Measurements from ENCODE around the gene ZNF284.

- TF ChIP-seq CREB1 (CRISPR knock-in tag; IDR thresholded peaks at IDR 0.05) (no peak), CTCF (IDR thresholded peaks at IDR 0.05) (no peak), TCF7 (CRISPR knock-in tag; IDR thresholded peaks at IDR 0.05; ENCODE audit: low read depth) (no peak), SP1 (CRISPR knock-in tag; conservative IDR thresholded peaks at IDR 0.05) (no peak), ATF2 (CRISPR knock-in tag; IDR thresholded peaks at IDR 0.05; ENCODE audit: borderline replicate concordance, low read depth) (no peak), NR2C2 (CRISPR knock-in tag; IDR thresholded peaks at IDR 0.05) (no peak), CREM (CRISPR knock-in tag; IDR thresholded peaks at IDR 0.05) (no peak)
Observed at GRCh38 chr19:44113784-44114390, 41.9 kb downstream of the ZNF284 start.
